NCI-H2196 treated with DMSO at 0.1 percent for 48 hours (cell line): ENCODE measurements around the gene GGACT.

Experiments used
- DNase-seq: peaks from one replicate; lab custom pipeline; 2025; ENCODE audit not compliant: unreplicated experiment; lab: John Stamatoyannopoulos, UW

The GGACT gene

GRCh38 chr13:100483841-100484381 is 104.7 kb downstream of the GGACT start:
- no peak for DNase-seq

- no peak for DNase-seq
Observed at GRCh38 chr13:100483139-100483538, 105.5 kb downstream of the GGACT start.

GRCh38 chr13:100480676-100481075 is 107.9 kb downstream of the GGACT start:
- no peak for DNase-seq
